Activated B cell treated with CpG ODN at 0.5 μM for 24 hours (primary cell): Measurements from ENCODE around the gene PLCB1. TPM values are rescaled to one million over a fixed set of nuclear protein-coding genes. Genes with fewer than 3 reads are reported as not detected.

Source experiments
- ATAC-seq: fragments of 200-7000 bp; cut with Tn5 transposase; one replicate; pipeline ENCODE4 v1.10.0; 2021; ENCODE audit warnings: low read depth, mild to moderate bottlenecking, moderate library complexity
- CTCF ChIA-PET: fragments of 350-600 bp; sonication (Branson Sonifier 250); formaldehyde crosslinking; loops from one replicate; lab custom pipeline; 2021; ENCODE audit warnings: antibody characterized with exemption; lab: Charles Lee
- POLR2A ChIA-PET: fragments of 350-600 bp; sonication (Branson Sonifier 250); formaldehyde crosslinking; loops from one replicate; lab custom pipeline; 2021; ENCODE audit warnings: antibody characterized with exemption; lab: Charles Lee
- DNase-seq: peaks from one replicate; pipeline ENCODE4 v3.0.0; 2022
- H3K27ac Mint-ChIP-seq: one replicate; pipeline ENCODE4 v1.8.0; 2020; ENCODE audit warnings: mixed read lengths
- H3K27me3 Mint-ChIP-seq: one replicate; pipeline ENCODE4 v1.8.0; 2021; ENCODE audit warnings: mixed read lengths
- H3K36me3 Mint-ChIP-seq: one replicate; pipeline ENCODE4 v1.8.0; 2021; ENCODE audit warnings: low read depth, mixed read lengths
- H3K4me1 Mint-ChIP-seq: one replicate; pipeline ENCODE4 v1.8.0; 2021; ENCODE audit warnings: mixed read lengths
- H3K4me3 Mint-ChIP-seq: one replicate; pipeline ENCODE4 v1.8.0; 2020; ENCODE audit warnings: mild to moderate bottlenecking, mixed read lengths
- H3K9me3 Mint-ChIP-seq: one replicate; pipeline ENCODE4 v1.8.0; 2020; ENCODE audit warnings: mixed read lengths
- intact Hi-C: fragments of 100-400 bp; cut with micrococcal nuclease; formaldehyde crosslinking; loops from one replicate; pipeline ENCODE4 v1.15.1; 2024
- total RNA-seq: library from RNA; stranded (reverse); gene quantifications from 2 replicates; pipeline ENCODE4 v1.2.3, GENCODE V29; 2022
- TF ChIP-seq, protein P1 (sequence below): fragments of 200-600 bp; IDR thresholded peaks from one replicate; pipeline ENCODE4 v1.8.0; 2022; ENCODE audit warnings: antibody characterized with exemption, mild to moderate bottlenecking

Gene PLCB1
- total RNA-seq, 1 donor from 2014 or later = 0.86 TPM

DNA sequence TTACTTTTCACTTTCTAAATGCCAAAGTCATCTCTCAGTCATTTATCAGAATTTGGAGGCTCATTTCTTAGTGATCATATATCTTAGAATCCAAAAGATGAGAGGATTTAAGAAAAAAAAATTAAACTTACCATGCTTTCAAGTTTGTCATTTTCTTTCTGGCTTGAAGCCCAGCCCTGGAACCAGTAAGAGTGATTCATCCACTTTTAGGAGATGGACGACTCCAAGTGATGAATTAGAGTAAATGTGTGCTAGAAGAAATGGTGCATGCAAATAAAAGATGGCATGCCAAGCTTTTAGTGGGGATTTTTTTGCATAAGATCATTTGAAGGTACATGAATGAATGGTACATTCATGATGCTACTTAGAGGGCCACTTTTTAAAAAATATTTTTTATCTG, 20.1 kb downstream of the PLCB1 start:
- TF ChIP-seq, protein P1, sequence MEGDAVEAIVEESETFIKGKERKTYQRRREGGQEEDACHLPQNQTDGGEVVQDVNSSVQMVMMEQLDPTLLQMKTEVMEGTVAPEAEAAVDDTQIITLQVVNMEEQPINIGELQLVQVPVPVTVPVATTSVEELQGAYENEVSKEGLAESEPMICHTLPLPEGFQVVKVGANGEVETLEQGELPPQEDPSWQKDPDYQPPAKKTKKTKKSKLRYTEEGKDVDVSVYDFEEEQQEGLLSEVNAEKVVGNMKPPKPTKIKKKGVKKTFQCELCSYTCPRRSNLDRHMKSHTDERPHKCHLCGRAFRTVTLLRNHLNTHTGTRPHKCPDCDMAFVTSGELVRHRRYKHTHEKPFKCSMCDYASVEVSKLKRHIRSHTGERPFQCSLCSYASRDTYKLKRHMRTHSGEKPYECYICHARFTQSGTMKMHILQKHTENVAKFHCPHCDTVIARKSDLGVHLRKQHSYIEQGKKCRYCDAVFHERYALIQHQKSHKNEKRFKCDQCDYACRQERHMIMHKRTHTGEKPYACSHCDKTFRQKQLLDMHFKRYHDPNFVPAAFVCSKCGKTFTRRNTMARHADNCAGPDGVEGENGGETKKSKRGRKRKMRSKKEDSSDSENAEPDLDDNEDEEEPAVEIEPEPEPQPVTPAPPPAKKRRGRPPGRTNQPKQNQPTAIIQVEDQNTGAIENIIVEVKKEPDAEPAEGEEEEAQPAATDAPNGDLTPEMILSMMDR = no peak
- intact Hi-C loops = no loop called here
- Mint-ChIP-seq H3K36me3 (no peaks in the 10 kb centered on the region), H3K4me3 (no peak overlapping the region), H3K4me1 (no peaks in the 10 kb centered on the region), H3K9me3 (no peaks in the 10 kb centered on the region), H3K27me3 (peaks cover 7% of the 10 kb centered on the region), H3K27ac (no peak overlapping the region)
- ATAC-seq = no peak
- ChIA-PET CTCF (no interaction called here), POLR2A (no interaction called here)
- no peak for DNase-seq

DNA sequence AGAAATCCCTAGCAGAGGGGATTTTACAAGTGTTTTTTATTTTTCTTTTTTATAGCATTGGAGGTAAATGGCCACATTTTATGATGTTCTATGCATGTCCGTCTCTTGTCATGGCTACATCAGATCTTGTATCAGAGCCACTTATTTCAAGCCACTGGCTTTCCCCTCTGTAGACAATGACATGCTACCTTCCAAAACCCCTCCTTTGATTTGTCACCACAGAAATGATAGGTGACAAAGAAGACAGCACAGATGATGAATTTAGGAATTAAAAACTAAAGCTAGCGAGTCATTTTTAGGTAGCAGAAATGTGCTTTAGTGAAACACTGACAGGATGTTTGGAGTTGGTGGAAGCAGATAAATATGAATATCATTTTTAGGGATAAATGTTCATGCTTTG, 20.8 kb downstream of the PLCB1 start:
- no peaks in the 10 kb centered on the region for H3K9me3 Mint-ChIP-seq
- intact Hi-C loops = no loop called here
- no peaks in the 10 kb centered on the region for H3K36me3 Mint-ChIP-seq
- no peak overlapping the region for H3K4me3 Mint-ChIP-seq
- CTCF ChIA-PET = no interaction called here
- H3K27ac Mint-ChIP-seq = no peak overlapping the region
- POLR2A ChIA-PET = no interaction called here
- TF ChIP-seq, protein P1 = no peak
- DNase-seq (no peak), ATAC-seq (no peak)
- no peaks in the 10 kb centered on the region for H3K4me1 Mint-ChIP-seq
- peaks cover 4% of the 10 kb centered on the region for H3K27me3 Mint-ChIP-seq

DNA sequence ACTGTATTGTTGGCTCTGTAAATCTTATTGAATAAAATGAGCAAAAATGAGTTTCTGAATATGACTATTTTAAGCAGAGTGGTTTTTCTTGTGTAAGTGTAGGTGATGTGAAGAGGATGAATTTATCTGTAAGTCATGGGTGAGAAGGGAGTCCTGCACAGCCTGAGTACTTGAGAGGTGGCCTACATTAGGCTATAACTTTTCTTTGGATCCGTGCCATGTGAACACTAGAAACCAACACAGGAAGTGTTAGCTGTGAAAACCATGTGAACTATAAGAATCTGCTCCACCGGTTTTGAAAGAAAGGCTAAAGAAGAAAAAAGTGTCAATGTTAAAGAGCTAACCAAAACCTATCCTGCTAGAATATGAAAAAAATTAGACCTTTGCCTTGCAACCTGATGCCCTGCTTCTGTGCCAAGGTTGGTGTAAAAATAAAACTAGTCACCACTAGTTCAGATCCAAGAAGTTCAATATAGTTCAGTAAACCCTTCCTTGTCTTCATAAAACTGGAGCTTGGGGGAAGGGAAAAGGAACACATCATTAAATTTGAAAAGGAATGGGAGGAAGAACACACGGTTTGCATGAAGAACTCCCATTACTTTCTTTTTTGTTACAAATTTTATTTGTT, 21.3 kb downstream of the PLCB1 start:
- ChIA-PET POLR2A (no interaction called here), CTCF (no interaction called here)
- Mint-ChIP-seq H3K4me1 (no peaks in the 10 kb centered on the region), H3K4me3 (no peak overlapping the region), H3K9me3 (no peaks in the 10 kb centered on the region), H3K27me3 (peaks cover 4% of the 10 kb centered on the region), H3K36me3 (no peaks in the 10 kb centered on the region), H3K27ac (no peak overlapping the region)
- intact Hi-C loops = no loop called here
- DNase-seq (no peak), ATAC-seq (no peak)
- TF ChIP-seq, protein P1 = no peak

DNA sequence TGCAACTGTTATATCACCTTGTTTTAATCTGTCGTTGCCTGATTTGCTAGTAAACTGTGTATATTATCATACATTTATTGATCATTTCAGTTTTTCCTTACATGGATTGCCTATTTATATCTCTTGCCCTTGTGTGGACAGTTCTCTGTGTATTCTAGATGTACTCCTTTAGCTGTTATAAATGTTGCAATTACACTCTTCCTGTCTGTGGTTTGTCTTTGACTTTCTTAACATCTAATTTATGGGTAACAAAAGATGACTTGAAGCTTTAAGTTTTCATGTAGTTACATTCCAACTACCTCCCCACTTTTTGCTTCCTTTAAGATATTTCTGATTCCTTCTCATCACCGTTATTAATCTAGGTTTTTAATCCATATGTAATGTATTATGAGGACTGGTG, 22.6 kb downstream of the PLCB1 start:
- no peak overlapping the region for H3K4me3 Mint-ChIP-seq

DNA sequence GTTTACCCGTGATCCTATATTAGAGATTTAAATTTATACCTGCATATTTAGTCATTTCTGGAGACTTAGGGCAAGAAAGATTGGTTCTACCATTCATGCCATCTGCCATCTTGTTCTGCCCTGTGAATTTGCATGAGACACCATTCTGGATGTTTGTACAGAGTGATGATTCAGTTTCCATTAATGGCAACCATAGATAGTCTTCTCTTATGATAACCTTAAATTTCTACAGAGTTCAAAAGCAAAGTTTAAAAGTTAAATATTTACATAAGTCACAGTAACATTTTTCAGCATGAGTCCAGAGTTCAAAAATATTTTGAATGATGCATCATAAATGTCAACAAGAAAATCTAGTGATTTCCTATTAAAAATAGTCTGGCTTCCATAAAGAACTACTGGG, 23.2 kb downstream of the PLCB1 start:
- Mint-ChIP-seq H3K4me3 (no peak overlapping the region), H3K9me3 (no peaks in the 10 kb centered on the region), H3K36me3 (no peaks in the 10 kb centered on the region), H3K27me3 (peaks cover 4% of the 10 kb centered on the region), H3K4me1 (no peaks in the 10 kb centered on the region), H3K27ac (no peak overlapping the region)
- TF ChIP-seq, protein P1 = no peak
- ChIA-PET CTCF (no interaction called here), POLR2A (no interaction called here)
- intact Hi-C loops = no loop called here
- ATAC-seq (no peak), DNase-seq (no peak)

More for the DNA sequence above, 22.6 kb downstream of the PLCB1 start:
- no peak for ATAC-seq
- TF ChIP-seq, protein P1 = no peak
- ChIA-PET POLR2A (no interaction called here), CTCF (no interaction called here)
- Mint-ChIP-seq H3K9me3 (no peaks in the 10 kb centered on the region), H3K27me3 (peaks cover 4% of the 10 kb centered on the region), H3K36me3 (no peaks in the 10 kb centered on the region), H3K27ac (no peak overlapping the region), H3K4me1 (no peaks in the 10 kb centered on the region)
- intact Hi-C loops = no loop called here
- DNase-seq = no peak
